DND-41 (cell line): Measurements from ENCODE around the gene FDPS.

Experiments used
- ATAC-seq: fragments of 200-7000 bp; cut with Tn5 transposase; 3 replicates; pipeline ENCODE4 v1.9.1; 2021; ENCODE audit warnings: low read depth; ENCODE audit not compliant: insufficient read depth
- DNase-seq: peaks from one replicate; pipeline ENCODE4 v3.0.0-alpha.2; 2020
- H2AFZ ChIP-seq: 2 replicates; pipeline ENCODE4 v1.6.0; 2012; ENCODE audit warnings: low read depth, low read length
- H3K27ac ChIP-seq: 2 replicates; pipeline ENCODE4 v1.5.1; 2012; ENCODE audit warnings: low read length, inconsistent platforms
- H3K27me3 ChIP-seq: fragments of 200-600 bp; sonication (generic); 2 replicates; pipeline ENCODE4 v1.6.0; 2012; ENCODE audit warnings: low read length, mild to moderate bottlenecking, inconsistent platforms; ENCODE audit not compliant: insufficient read depth, poor library complexity
- H3K36me3 ChIP-seq: 2 replicates; pipeline ENCODE4 v1.5.1; 2012; ENCODE audit warnings: low read length, inconsistent platforms; ENCODE audit not compliant: insufficient read depth
- H3K4me1 ChIP-seq: 2 replicates; pipeline ENCODE4 v1.5.1; 2012; ENCODE audit warnings: mild to moderate bottlenecking, low read length; ENCODE audit not compliant: insufficient read depth
- H3K4me2 ChIP-seq: 2 replicates; pipeline ENCODE4 v1.6.0; 2012; ENCODE audit warnings: mild to moderate bottlenecking, moderate library complexity, low read length, inconsistent platforms; ENCODE audit not compliant: insufficient read depth
- H3K4me3 ChIP-seq, 2 experiments: fragments of 200-600 bp in 1 of 2; shearing (Covaris generic) in 1 of 2; 2 replicates each; pipeline ENCODE4 v1.5.1; 2012 to 2016; ENCODE audit warnings: inconsistent platforms in 2 of 2, low read length in 2 of 2, mild to moderate bottlenecking in 2 of 2, low read depth in 1 of 2, moderate library complexity in 1 of 2
- H3K79me2 ChIP-seq: 2 replicates; pipeline ENCODE4 v1.6.0; 2012; ENCODE audit warnings: low read length, inconsistent platforms; ENCODE audit not compliant: insufficient read depth
- H3K9ac ChIP-seq: 2 replicates; pipeline ENCODE4 v1.6.0; 2012; ENCODE audit warnings: low read depth, mild to moderate bottlenecking, inconsistent platforms, low read length, moderate library complexity
- H3K9me3 ChIP-seq: 2 replicates; pipeline ENCODE4 v1.5.1; 2012; ENCODE audit warnings: low read length, moderate library complexity, mild to moderate bottlenecking, inconsistent platforms; ENCODE audit not compliant: insufficient read depth, severe bottlenecking
- H4K20me1 ChIP-seq: 2 replicates; pipeline ENCODE4 v1.6.0; 2012; ENCODE audit warnings: low read length; ENCODE audit not compliant: insufficient read depth
- EZH2 ChIP-seq: IDR thresholded peaks from 3 replicates; pipeline ENCODE4 v1.6.1; 2012; ENCODE audit warnings: borderline replicate concordance, low read depth, mild to moderate bottlenecking, moderate library complexity, low read length, inconsistent platforms; ENCODE audit not compliant: severe bottlenecking
- TF ChIP-seq, protein P1 (sequence below): IDR thresholded peaks from 2 replicates; pipeline ENCODE4 v1.5.1; 2012; ENCODE audit warnings: borderline replicate concordance, low read length, moderate library complexity, mild to moderate bottlenecking; ENCODE audit not compliant: poor library complexity, severe bottlenecking; ENCODE audit errors: extremely low read depth

The FDPS gene

DNA sequence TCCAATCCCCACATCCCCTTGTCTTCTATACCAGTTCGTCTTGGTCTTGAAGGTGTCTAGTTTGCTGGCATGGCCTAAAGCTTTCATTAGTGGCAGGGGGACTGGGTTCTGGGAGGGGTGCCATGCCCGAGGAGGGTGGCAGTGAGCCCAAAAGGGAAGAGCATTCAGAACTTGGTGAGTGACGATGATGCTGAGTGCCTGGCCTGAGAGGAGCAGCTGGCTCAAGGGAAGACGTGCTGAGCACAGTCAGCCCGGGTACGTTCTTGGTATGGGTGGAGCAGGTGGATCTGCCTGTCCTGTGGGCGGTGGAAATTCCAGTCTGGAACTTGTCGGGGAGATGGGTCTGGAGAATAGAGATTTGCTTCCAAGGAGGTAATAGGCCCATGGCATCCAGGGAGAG, 4.6 kb downstream of the FDPS start:
- no peak overlapping the region for H3K27ac ChIP-seq
- peaks cover 37% of the 10 kb centered on the region for H3K4me1 ChIP-seq
- no peak overlapping the region for H3K4me3 ChIP-seq
- peaks cover 67% of the 10 kb centered on the region for H3K36me3 ChIP-seq
- H3K9me3 ChIP-seq: no peaks in the 10 kb centered on the region
- DNase-seq (no peak), ATAC-seq (no peak)
- H3K79me2 ChIP-seq: peaks cover 58% of the 10 kb centered on the region
- peak overlapping the region; percentile 27; the same call in 1 of the 2 replicates for H3K4me2 ChIP-seq
- H3K27me3 ChIP-seq: no peaks in the 10 kb centered on the region
- H2AFZ ChIP-seq: no peak overlapping the region
- peaks cover 22% of the 10 kb centered on the region; the same call in 1 of the 2 replicates for H4K20me1 ChIP-seq
- TF ChIP-seq EZH2: no peak
- TF ChIP-seq, protein P1, sequence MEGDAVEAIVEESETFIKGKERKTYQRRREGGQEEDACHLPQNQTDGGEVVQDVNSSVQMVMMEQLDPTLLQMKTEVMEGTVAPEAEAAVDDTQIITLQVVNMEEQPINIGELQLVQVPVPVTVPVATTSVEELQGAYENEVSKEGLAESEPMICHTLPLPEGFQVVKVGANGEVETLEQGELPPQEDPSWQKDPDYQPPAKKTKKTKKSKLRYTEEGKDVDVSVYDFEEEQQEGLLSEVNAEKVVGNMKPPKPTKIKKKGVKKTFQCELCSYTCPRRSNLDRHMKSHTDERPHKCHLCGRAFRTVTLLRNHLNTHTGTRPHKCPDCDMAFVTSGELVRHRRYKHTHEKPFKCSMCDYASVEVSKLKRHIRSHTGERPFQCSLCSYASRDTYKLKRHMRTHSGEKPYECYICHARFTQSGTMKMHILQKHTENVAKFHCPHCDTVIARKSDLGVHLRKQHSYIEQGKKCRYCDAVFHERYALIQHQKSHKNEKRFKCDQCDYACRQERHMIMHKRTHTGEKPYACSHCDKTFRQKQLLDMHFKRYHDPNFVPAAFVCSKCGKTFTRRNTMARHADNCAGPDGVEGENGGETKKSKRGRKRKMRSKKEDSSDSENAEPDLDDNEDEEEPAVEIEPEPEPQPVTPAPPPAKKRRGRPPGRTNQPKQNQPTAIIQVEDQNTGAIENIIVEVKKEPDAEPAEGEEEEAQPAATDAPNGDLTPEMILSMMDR: no peak
- no peak overlapping the region for H3K9ac ChIP-seq

- H3K4me1 ChIP-seq: peaks cover 19% of the 10 kb centered on the region
- H3K27me3 ChIP-seq: no peaks in the 10 kb centered on the region
- H4K20me1 ChIP-seq: peaks cover 22% of the 10 kb centered on the region; the same call in 1 of the 2 replicates
- peaks cover 25% of the 10 kb centered on the region for H3K79me2 ChIP-seq
- H3K9ac ChIP-seq: no peak overlapping the region
- no peaks in the 10 kb centered on the region for H3K9me3 ChIP-seq
- DNase-seq (no peak), ATAC-seq (no peak)
- H3K4me2 ChIP-seq: no peak overlapping the region
- H2AFZ ChIP-seq: no peak overlapping the region
- H3K4me3 ChIP-seq: no peak overlapping the region
- no peak overlapping the region for H3K27ac ChIP-seq
- TF ChIP-seq, protein P1: no peak
- no peak for TF ChIP-seq EZH2
- peaks cover 74% of the 10 kb centered on the region for H3K36me3 ChIP-seq
Measured at GRCh38 chr1:155316922-155317321, 8.3 kb downstream of the FDPS start.

- Histone ChIP-seq H3K79me2 (peaks cover 19% of the 10 kb centered on the region), H3K9ac (no peak overlapping the region), H2AFZ (no peak overlapping the region), H3K9me3 (no peaks in the 10 kb centered on the region), H3K27ac (no peak overlapping the region), H3K4me1 (peaks cover 19% of the 10 kb centered on the region), H3K27me3 (no peaks in the 10 kb centered on the region), H3K4me2 (no peak overlapping the region), H4K20me1 (peaks cover 18% of the 10 kb centered on the region; the same call in 1 of the 2 replicates), H3K36me3 (peaks cover 62% of the 10 kb centered on the region), H3K4me3 (no peak overlapping the region)
- DNase-seq: no peak
- no peak for TF ChIP-seq EZH2
- TF ChIP-seq, protein P1: no peak
- ATAC-seq: no peak
Measured at GRCh38 chr1:155318082-155318481, 9.4 kb downstream of the FDPS start.

DNA sequence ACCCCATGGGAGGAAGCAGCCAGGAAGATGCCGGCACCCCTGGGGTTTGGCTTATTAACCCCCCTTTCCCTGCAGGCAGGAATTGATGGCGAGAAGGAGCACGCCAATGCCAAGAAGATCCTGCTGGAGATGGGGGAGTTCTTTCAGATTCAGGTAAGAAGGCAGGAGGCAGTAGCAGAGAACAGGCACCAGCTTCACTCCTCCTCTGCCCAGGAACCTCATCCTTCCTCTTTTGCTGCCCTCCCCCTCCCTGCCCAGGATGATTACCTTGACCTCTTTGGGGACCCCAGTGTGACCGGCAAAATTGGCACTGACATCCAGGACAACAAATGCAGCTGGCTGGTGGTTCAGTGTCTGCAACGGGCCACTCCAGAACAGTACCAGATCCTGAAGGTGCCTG, 10.9 kb downstream of the FDPS start:
- H2AFZ ChIP-seq: no peak overlapping the region
- no peak overlapping the region for H3K9ac ChIP-seq
- H3K4me3 ChIP-seq: no peak overlapping the region
- no peak overlapping the region for H3K4me2 ChIP-seq
- no peaks in the 10 kb centered on the region for H3K27me3 ChIP-seq
- no peak overlapping the region for H3K27ac ChIP-seq
- TF ChIP-seq EZH2: no peak
- TF ChIP-seq, protein P1: no peak
- H3K4me1 ChIP-seq: peaks cover 16% of the 10 kb centered on the region
- peaks cover 13% of the 10 kb centered on the region; the same call in 1 of the 2 replicates for H4K20me1 ChIP-seq
- H3K36me3 ChIP-seq: peaks cover 48% of the 10 kb centered on the region
- peaks cover 13% of the 10 kb centered on the region for H3K79me2 ChIP-seq
- no peak for ATAC-seq
- no peaks in the 10 kb centered on the region for H3K9me3 ChIP-seq
- no peak for DNase-seq
